ENCODE data around the gene BBS2.

DNA sequence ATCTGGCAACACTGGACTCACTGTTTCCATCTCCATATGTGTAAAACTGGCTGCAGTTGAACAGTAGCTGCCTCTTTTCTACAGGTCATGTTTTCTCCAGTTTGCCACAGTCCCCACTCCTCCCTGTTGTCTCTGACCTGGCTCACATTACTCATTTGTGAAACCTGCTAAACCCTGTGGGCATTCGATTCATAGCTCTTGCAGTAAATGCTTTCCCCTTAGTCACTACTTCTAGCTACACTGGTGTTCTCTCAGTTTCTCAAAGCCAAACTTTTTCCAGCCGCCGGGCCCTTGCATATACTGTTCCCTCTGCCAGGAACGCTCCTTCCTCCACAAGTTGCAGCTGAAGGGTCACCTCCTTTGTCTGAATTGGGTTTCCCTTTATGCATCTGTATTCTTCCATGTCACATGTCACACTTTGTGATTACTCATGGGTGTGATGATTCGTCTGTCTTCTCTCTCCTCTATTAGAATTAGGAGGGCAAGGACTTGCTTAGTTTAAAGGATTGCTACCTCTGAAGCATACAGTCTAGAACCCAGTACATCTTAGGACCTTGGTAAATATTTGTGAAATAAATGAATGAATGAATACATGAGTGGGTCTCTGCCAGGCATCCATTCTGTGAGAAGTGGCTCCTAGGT, 30.0 kb upstream of the BBS2 start:
- TF ChIP-seq, protein P1, sequence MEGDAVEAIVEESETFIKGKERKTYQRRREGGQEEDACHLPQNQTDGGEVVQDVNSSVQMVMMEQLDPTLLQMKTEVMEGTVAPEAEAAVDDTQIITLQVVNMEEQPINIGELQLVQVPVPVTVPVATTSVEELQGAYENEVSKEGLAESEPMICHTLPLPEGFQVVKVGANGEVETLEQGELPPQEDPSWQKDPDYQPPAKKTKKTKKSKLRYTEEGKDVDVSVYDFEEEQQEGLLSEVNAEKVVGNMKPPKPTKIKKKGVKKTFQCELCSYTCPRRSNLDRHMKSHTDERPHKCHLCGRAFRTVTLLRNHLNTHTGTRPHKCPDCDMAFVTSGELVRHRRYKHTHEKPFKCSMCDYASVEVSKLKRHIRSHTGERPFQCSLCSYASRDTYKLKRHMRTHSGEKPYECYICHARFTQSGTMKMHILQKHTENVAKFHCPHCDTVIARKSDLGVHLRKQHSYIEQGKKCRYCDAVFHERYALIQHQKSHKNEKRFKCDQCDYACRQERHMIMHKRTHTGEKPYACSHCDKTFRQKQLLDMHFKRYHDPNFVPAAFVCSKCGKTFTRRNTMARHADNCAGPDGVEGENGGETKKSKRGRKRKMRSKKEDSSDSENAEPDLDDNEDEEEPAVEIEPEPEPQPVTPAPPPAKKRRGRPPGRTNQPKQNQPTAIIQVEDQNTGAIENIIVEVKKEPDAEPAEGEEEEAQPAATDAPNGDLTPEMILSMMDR (IDR thresholded peaks at IDR 0.05) = no peak
- TF ChIP-seq POLR2AphosphoS5 (IDR thresholded peaks at IDR 0.05) (no peak), POLR2A (IDR thresholded peaks at IDR 0.05) (no peak)

Data from transverse colon (tissue), 4 donors.